ENCODE results near the gene BUB3.

- TF ChIP-seq KDM1A (CRISPR knock-in tag; IDR thresholded peaks at IDR 0.05) (no peak), RERE (CRISPR knock-in tag; IDR thresholded peaks at IDR 0.05; ENCODE audit: low read depth) (no peak), SRSF9 (IDR thresholded peaks at IDR 0.05; ENCODE audit: borderline replicate concordance, insufficient read depth, low read depth, low read length, poor library complexity, severe bottlenecking) (no peak), TCF12 (IDR thresholded peaks at IDR 0.05) (no peak), TCF12 (CRISPR knock-in tag; IDR thresholded peaks at IDR 0.05) (no peak), CHD2 (IDR thresholded peaks at IDR 0.05; ENCODE audit: low read depth, low read length) (no peak), ZEB1 (IDR thresholded peaks at IDR 0.05; ENCODE audit: insufficient replicate concordance, low read depth) (no peak), MAX (IDR thresholded peaks at IDR 0.05) (no peak), CREBL2 (CRISPR knock-in tag; IDR thresholded peaks at IDR 0.05; ENCODE audit: borderline replicate concordance) (no peak), ZBTB26 (CRISPR knock-in tag; IDR thresholded peaks at IDR 0.05; ENCODE audit: borderline replicate concordance) (no peak), MXI1 (IDR thresholded peaks at IDR 0.05; ENCODE audit: borderline replicate concordance, low read depth, low read length) (no peak), ESRRA (CRISPR knock-in tag; IDR thresholded peaks at IDR 0.05; ENCODE audit: low read depth) (no peak), TSC22D2 (CRISPR knock-in tag; IDR thresholded peaks at IDR 0.05; ENCODE audit: borderline replicate concordance) (no peak)
Measured at GRCh38 chr10:123202506-123202905, 48.3 kb downstream of the BUB3 start.

Data from HepG2 (cell line).